Esophagus squamous epithelium (tissue), 5 donors: Measurements from ENCODE around the gene LIN7C. TPM values are rescaled to one million over a fixed set of nuclear protein-coding genes. Genes with fewer than 3 reads are reported as not detected.

Source experiments
- DNase-seq: peaks from one replicate; lab custom pipeline; 2025; lab: John Stamatoyannopoulos, UW
- H3K27ac ChIP-seq, 4 donors: fragments of 200-600 bp; sonication (generic); one replicate each; pipeline ENCODE4 v1.5.1; 2016 to 2019; ENCODE audit warnings: mild to moderate bottlenecking in 1 of 4
- H3K27me3 ChIP-seq, 4 donors: fragments of 200-600 bp; sonication (generic); 1 replicate in 3 of 4; 2 replicates in 1 of 4; pipeline versions ENCODE4 v1.5.1 to v1.6.0; 2017 to 2021; ENCODE audit warnings: antibody characterized with exemption in 1 of 4
- H3K36me3 ChIP-seq, 3 donors: fragments of 200-600 bp; sonication (generic); one replicate each; pipeline ENCODE4 v1.5.1; 2016 to 2019
- H3K4me1 ChIP-seq, 3 donors: fragments of 200-600 bp; sonication (generic); one replicate each; pipeline ENCODE4 v1.5.1; 2017 to 2019
- H3K4me3 ChIP-seq, 4 donors: fragments of 200-600 bp; sonication (generic); 1 replicate in 3 of 4; 2 replicates in 1 of 4; pipeline ENCODE4 v1.5.1; 2016 to 2019; ENCODE audit warnings: mild to moderate bottlenecking in 2 of 4, moderate library complexity in 1 of 4
- H3K9me3 ChIP-seq, 3 donors: fragments of 200-600 bp; sonication (generic); one replicate each; pipeline ENCODE4 v1.5.1; 2016 to 2019
- POLR2A ChIP-seq, 4 donors: fragments of 450-650 bp; IDR thresholded peaks; one replicate each; pipeline ENCODE4 v1.6.1; 2017; ENCODE audit warnings: antibody characterized with exemption in 4 of 4, mild to moderate bottlenecking in 4 of 4, moderate library complexity in 3 of 4
- whole genome bisulfite sequencing, 2 donors: methylation state at CpG; one replicate each; pipeline ENCODE4 v1.1.5; 2018; 5-methylcytosine and 5-hydroxymethylcytosine counted together
- intact Hi-C: fragments of 100-400 bp; cut with DNase I; formaldehyde crosslinking; loops from one replicate; pipeline ENCODE4 v1.15.0; 2022
- total RNA-seq, 4 donors: library from RNA; depleted of rRNA; stranded (reverse); fragments of >200 nt; gene quantifications; one replicate each; pipeline ENCODE4 v1.1.0, GENCODE V29; 2016
- TF ChIP-seq, protein P1 (sequence below), 6 experiments: fragments of 450-650 bp in 4 of 6; fragments of 200-600 bp in 2 of 6; sonication (generic) in 2 of 6; IDR thresholded peaks; one replicate each; pipeline ENCODE4 v1.5.1; 2016 to 2019; ENCODE audit warnings: antibody characterized with exemption in 6 of 6, mild to moderate bottlenecking in 4 of 6, moderate library complexity in 4 of 6
- donor health status: DM: yes; HTN: yes; CAD: no.

LIN7C gene
- total RNA-seq, 4 donors from 2014 or later, result 30.4 to 50.3 (median 47.3) TPM

DNA sequence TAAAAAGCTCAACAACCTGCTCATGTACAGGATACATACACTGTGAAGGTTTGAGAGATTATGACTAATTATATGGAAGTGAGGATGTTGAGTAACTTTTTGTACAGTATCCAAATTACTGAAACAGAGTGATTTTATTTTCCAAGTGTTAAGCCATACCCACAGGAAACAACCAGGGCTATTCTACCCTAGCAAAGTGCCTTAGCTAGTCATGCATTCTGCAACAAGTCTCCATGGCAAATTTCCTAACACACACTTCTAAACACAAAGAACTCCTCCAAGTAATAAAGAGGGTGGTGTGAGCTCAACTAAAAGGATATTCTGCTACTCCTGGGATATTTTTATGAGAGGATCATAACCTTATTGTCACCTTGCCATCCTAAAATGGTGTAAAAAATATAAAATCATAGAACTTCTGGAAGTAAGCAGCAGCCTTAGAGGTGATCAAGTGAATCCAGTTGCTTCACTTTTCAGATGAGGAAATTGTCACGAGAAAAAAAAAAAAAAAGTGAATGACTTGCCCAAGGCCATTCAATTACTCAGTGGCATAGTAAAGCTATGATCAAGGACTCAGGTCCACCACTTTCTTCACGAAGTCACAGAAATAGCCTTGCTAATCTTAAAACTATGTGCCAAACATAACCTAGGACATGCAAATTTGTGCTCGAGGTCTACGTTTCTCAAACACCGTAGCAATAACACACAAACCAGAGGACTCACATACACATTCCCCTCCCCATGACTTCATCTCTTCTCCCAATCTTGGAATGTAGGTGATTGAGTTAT, 38.2 kb downstream of the LIN7C start:
- peak in 1 of 4 donors; percentile 8 for TF ChIP-seq POLR2A (IDR thresholded peaks at IDR 0.05)
- TF ChIP-seq, protein P1, sequence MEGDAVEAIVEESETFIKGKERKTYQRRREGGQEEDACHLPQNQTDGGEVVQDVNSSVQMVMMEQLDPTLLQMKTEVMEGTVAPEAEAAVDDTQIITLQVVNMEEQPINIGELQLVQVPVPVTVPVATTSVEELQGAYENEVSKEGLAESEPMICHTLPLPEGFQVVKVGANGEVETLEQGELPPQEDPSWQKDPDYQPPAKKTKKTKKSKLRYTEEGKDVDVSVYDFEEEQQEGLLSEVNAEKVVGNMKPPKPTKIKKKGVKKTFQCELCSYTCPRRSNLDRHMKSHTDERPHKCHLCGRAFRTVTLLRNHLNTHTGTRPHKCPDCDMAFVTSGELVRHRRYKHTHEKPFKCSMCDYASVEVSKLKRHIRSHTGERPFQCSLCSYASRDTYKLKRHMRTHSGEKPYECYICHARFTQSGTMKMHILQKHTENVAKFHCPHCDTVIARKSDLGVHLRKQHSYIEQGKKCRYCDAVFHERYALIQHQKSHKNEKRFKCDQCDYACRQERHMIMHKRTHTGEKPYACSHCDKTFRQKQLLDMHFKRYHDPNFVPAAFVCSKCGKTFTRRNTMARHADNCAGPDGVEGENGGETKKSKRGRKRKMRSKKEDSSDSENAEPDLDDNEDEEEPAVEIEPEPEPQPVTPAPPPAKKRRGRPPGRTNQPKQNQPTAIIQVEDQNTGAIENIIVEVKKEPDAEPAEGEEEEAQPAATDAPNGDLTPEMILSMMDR (IDR thresholded peaks at IDR 0.05), result no peak
- DNase-seq, result no peak
- peaks cover 11 to 92% (median 31%) of the 10 kb centered on the region in 3 donors for H3K4me1 ChIP-seq
- intact Hi-C loops, result no loop called here
- H3K4me3 ChIP-seq, result peak overlapping the region in 3 of 4 donors; percentile 68 to 97 (median 95)
- 19 to 37% methylated on average over 5 of the region's 5 CpGs for WGBS, 2 donors
- H3K27me3 ChIP-seq, result peaks cover 0 to 3% (median 0%) of the 10 kb centered on the region in 4 donors
- peak overlapping the region; percentile 59 to 93 (median 77) for H3K27ac ChIP-seq
- no peaks in the 10 kb centered on the region for H3K36me3 ChIP-seq
- no peaks in the 10 kb centered on the region for H3K9me3 ChIP-seq

DNA sequence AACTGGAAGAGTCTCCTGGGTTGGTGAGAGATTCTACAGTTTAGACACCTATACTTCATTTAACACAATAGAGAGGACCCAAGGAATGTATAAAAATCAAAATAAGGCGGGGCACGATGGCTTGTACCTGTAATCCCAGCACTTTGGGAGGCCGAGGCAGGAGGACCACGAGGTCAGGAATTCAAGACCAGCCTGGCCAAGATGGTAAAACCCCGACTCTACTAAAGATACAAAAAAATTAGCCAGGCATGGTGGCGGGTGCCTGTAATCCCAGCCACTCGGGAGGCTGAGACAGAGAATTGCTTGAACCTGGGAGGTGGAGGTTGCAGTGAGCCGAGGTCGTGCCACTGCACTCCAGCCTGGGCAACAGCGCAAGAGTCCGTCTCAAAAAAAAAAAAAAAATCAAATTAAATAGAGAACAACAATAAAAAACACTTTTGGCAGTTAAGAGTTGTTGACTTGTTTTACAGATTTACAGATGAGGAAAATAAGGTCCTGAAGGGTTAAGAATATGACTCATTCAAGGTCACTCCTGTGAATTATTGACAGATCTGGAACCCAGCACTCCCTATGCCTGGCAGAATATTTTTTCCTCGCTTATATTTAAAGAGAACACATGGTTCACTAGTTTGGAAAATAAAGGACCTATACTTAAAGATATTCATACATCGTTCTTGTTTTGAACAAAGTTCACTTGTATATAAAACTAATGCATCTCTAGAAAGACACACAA, 39.2 kb downstream of the LIN7C start:
- Histone ChIP-seq H3K27ac (peak overlapping the region in 3 of 4 donors; percentile 73 to 93 (median 81)), H3K4me1 (peaks cover 8 to 97% (median 38%) of the 10 kb centered on the region in 3 donors), H3K9me3 (no peaks in the 10 kb centered on the region), H3K27me3 (peaks cover 0 to 3% (median 0%) of the 10 kb centered on the region in 4 donors), H3K4me3 (no peak overlapping the region), H3K36me3 (no peaks in the 10 kb centered on the region)
- intact Hi-C loops, result no loop called here
- 75 to 84% methylated on average over 13 of the region's 13 CpGs for WGBS, 2 donors
- TF ChIP-seq POLR2A (IDR thresholded peaks at IDR 0.05), result no peak
- TF ChIP-seq, protein P1 (IDR thresholded peaks at IDR 0.05), result no peak
- no peak for DNase-seq

DNA sequence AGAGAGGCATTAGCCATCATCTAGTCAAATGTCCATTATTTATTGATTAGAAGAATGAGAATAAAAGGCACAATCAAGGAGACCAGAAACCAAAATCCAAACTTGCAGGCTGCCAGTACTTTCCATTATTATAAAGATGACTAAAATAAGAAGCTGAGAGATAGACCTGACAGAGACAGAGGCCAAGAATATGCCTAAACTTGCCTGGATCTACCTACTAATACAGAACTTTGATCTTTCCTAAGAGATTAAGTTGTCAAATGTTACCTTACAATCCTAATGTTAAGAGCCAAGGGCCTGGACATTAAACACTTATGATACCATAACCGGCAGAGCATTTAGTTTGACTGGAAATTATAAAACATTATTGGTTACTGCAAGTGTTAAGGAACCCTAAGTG, 40.2 kb downstream of the LIN7C start:
- intact Hi-C loops, result no loop called here
- Histone ChIP-seq H3K27me3 (peaks cover 0 to 3% (median 0%) of the 10 kb centered on the region in 4 donors), H3K36me3 (no peaks in the 10 kb centered on the region), H3K9me3 (no peaks in the 10 kb centered on the region), H3K4me3 (no peak overlapping the region), H3K4me1 (peaks cover 8 to 96% (median 40%) of the 10 kb centered on the region in 3 donors), H3K27ac (peak overlapping the region in 3 of 4 donors; percentile 73 to 93 (median 73))
- 28 to 39% methylated on average over 1 of the region's 1 CpG for WGBS, 2 donors
- no peak for DNase-seq
- TF ChIP-seq, protein P1 (IDR thresholded peaks at IDR 0.05), result no peak
- no peak for TF ChIP-seq POLR2A (IDR thresholded peaks at IDR 0.05)

DNA sequence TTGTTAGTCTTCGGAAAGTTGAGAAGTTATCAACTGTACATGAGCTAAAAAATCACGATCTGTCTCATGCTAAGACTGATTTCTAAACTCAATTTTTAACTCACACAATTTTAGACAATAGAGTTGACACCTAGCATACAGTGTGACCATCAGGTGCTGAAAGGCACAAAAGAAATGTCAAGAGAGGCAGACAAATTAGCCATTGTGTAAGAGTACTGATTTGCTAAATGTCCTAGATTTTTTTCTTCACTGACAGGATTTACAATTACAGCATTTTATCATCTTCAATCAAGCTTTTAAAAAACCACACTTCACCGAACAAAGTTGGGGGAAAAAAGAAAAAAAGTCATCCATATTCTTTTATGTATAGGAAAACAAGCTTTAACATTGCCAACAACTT, 40.9 kb downstream of the LIN7C start:
- intact Hi-C loops, result no loop called here
- TF ChIP-seq, protein P1 (IDR thresholded peaks at IDR 0.05), result no peak
- TF ChIP-seq POLR2A (IDR thresholded peaks at IDR 0.05), result no peak
- 34 to 40% methylated on average over 3 of the region's 3 CpGs for WGBS, 2 donors
- Histone ChIP-seq H3K9me3 (no peaks in the 10 kb centered on the region), H3K36me3 (no peaks in the 10 kb centered on the region), H3K27me3 (no peaks in the 10 kb centered on the region), H3K4me3 (no peak overlapping the region), H3K4me1 (peaks cover 3 to 88% (median 40%) of the 10 kb centered on the region in 3 donors), H3K27ac (peak overlapping the region; percentile 30 to 77 (median 73))
- DNase-seq, result no peak

DNA sequence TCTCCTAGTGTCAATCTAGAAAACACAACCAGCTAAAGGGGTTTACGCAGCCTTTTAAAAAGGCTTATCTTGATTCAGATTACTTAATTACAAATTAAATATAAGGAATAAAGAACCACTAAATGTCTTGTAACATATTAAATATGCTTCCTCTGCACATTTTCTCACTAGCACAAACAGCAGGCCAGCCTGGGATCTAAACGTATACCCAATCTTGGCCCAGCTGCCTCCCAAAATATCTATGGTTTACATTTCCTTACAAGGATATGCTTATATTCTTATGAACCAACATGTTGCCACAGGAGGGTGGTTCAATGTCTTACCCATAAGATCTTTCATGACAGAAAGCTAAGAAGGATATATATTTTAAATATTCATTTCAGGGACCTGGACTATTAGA, 41.7 kb downstream of the LIN7C start:
- no peaks in the 10 kb centered on the region for H3K27me3 ChIP-seq
- no peak overlapping the region for H3K4me3 ChIP-seq
- no peak for DNase-seq
- TF ChIP-seq POLR2A (IDR thresholded peaks at IDR 0.05), result no peak
- TF ChIP-seq, protein P1 (IDR thresholded peaks at IDR 0.05), result no peak
- WGBS, 2 donors, result 50 to 65% methylated on average over 2 of the region's 2 CpGs
- intact Hi-C loops, result no loop called here
- H3K4me1 ChIP-seq, result peaks cover 3 to 81% (median 40%) of the 10 kb centered on the region in 3 donors
- H3K9me3 ChIP-seq, result no peaks in the 10 kb centered on the region
- H3K27ac ChIP-seq, result peak overlapping the region; percentile 30 to 77 (median 73)
- no peaks in the 10 kb centered on the region for H3K36me3 ChIP-seq
